OCI-LY7 (cell line): Measurements from ENCODE around the gene RAMP3. TPM values are rescaled to one million over a fixed set of nuclear protein-coding genes. Genes with fewer than 3 reads are reported as not detected.

Experiments
- BruUV-seq: library from RNA; stranded (reverse); fragments of 400-500 nt; replicated peaks from 2 replicates; lab custom pipeline; 2021; lab: Mats Ljungman, UMichigan
- CTCF ChIA-PET: fragments of 300-600 bp; sonication (Branson Sonifier 250); formaldehyde crosslinking; loops from one replicate; lab custom pipeline; 2022; ENCODE audit warnings: antibody characterized with exemption; ENCODE audit not compliant: unreplicated experiment; lab: Charles Lee
- POLR2A ChIA-PET: fragments of 300-600 bp; sonication (Branson Sonifier 250); formaldehyde crosslinking; loops from one replicate; lab custom pipeline; 2022; ENCODE audit warnings: antibody characterized with exemption; lab: Charles Lee
- DNase-seq: peaks from one replicate; pipeline ENCODE4 v3.0.0-alpha.2; 2015; ENCODE audit warnings: low spot score
- H2AFZ ChIP-seq: fragments of 200-600 bp; sonication (generic), shearing (Covaris generic); 2 replicates; pipeline ENCODE4 v1.6.1; 2014; ENCODE audit warnings: mild to moderate bottlenecking, antibody characterized with exemption, low read length, moderate library complexity
- H3K27ac ChIP-seq: fragments of 200-600 bp; sonication (generic); 2 replicates; pipeline ENCODE4 v1.5.1; 2014; ENCODE audit warnings: mixed run types, low read depth, mild to moderate bottlenecking, moderate library complexity, low read length, inconsistent platforms; ENCODE audit not compliant: poor library complexity, severe bottlenecking
- H3K36me3 ChIP-seq: fragments of 200-600 bp; sonication (generic); 2 replicates; pipeline ENCODE4 v1.6.1; 2014; ENCODE audit warnings: mild to moderate bottlenecking, antibody characterized with exemption, low read length, moderate library complexity, mixed read lengths; ENCODE audit not compliant: insufficient read depth
- H3K4me1 ChIP-seq: fragments of 200-600 bp; sonication (generic); 2 replicates; pipeline ENCODE4 v1.5.1; 2014; ENCODE audit warnings: mild to moderate bottlenecking, low read length; ENCODE audit not compliant: insufficient read depth, poor library complexity, severe bottlenecking
- H3K4me2 ChIP-seq: fragments of 200-600 bp; sonication (generic); 2 replicates; pipeline ENCODE4 v1.6.1; 2014; ENCODE audit warnings: mild to moderate bottlenecking, low read length
- H3K4me3 ChIP-seq: fragments of 200-600 bp; sonication (generic); 2 replicates; pipeline ENCODE4 v1.5.1; 2014; ENCODE audit warnings: mild to moderate bottlenecking, low read depth, low read length; ENCODE audit not compliant: poor library complexity, severe bottlenecking
- H3K79me2 ChIP-seq: fragments of 200-600 bp; sonication (generic); 2 replicates; pipeline ENCODE4 v1.6.1; 2016; ENCODE audit warnings: low read depth, mild to moderate bottlenecking, low read length, moderate library complexity, mixed read lengths; ENCODE audit not compliant: insufficient read depth
- H3K9me2 ChIP-seq: fragments of 200-600 bp; sonication (generic); 2 replicates; pipeline ENCODE4 v1.6.1; 2016; ENCODE audit warnings: mild to moderate bottlenecking, low read length, mixed read lengths; ENCODE audit not compliant: insufficient read depth
- H3K9me3 ChIP-seq: fragments of 200-600 bp; sonication (generic); 2 replicates; pipeline ENCODE4 v1.6.1; 2014; ENCODE audit warnings: mild to moderate bottlenecking, mixed run types, low read length, mixed read lengths
- H4K20me1 ChIP-seq: fragments of 200-600 bp; sonication (generic); 2 replicates; pipeline ENCODE4 v1.6.1; 2014; ENCODE audit warnings: mild to moderate bottlenecking, antibody characterized with exemption, low read length, moderate library complexity, mixed read lengths; ENCODE audit not compliant: insufficient read depth
- EZH2phosphoT487 ChIP-seq: fragments of 200-600 bp; sonication (generic); IDR thresholded peaks from 2 replicates; pipeline ENCODE4 v1.6.1; 2018; ENCODE audit warnings: low read depth, borderline replicate concordance, mild to moderate bottlenecking, mixed run types, antibody characterized with exemption, low read length, moderate library complexity, mixed read lengths
- intact Hi-C: fragments of 100-400 bp; cut with micrococcal nuclease; formaldehyde crosslinking; loops from one replicate; pipeline ENCODE4 v1.10.0; 2022; ENCODE audit not compliant: unreplicated experiment
- total RNA-seq, 2 experiments: library from RNA; depleted of rRNA in 1 of 2; stranded (reverse); fragments of >200 nt in 1 of 2; shearing (Covaris generic) in 1 of 2; gene quantifications; 2 replicates each; pipeline ENCODE4 v1.2.3, GENCODE V29; 2014 to 2022
- TF ChIP-seq, protein P1 (sequence below): fragments of 200-600 bp; sonication (generic); conservative IDR thresholded peaks from 2 replicates; pipeline ENCODE4 v1.5.1; 2014; ENCODE audit warnings: mild to moderate bottlenecking, antibody characterized with exemption, low read length, moderate library complexity, mixed read lengths

Gene RAMP3
- total RNA-seq, 2 experiments from 2014 or later, result not detected

DNA sequence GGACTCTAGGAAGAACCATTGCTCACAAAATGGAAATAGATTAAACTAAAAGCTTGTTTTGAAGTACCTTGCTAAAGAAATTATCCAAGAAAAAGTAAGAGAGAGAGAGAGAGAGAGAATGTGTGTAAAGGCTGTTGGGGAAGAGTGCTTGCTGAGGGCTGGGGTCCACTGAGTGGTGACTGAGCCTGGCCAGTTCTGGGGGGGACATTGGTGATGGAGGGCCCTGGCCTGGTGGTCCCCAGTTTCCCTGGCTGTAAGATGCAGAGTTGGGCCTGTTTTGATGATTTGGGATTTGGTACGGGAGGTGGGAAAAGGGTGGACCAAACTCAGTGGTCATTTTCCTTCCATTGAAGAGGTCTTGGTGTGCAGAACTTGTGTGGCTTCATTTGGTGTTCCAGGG, 880 bp downstream of the RAMP3 start:
- CTCF ChIA-PET, result no interaction called here
- BruUV-seq, result no TSS peak
- intact Hi-C loops, result no loop called here
- no peaks in the 10 kb centered on the region for H4K20me1 ChIP-seq
- no peak overlapping the region for H3K4me2 ChIP-seq
- H3K9me2 ChIP-seq, result no peaks in the 10 kb centered on the region
- H3K4me1 ChIP-seq, result peaks cover 1% of the 10 kb centered on the region
- no peaks in the 10 kb centered on the region for H3K9me3 ChIP-seq
- H2AFZ ChIP-seq, result no peak overlapping the region
- POLR2A ChIA-PET, result no interaction called here
- H3K4me3 ChIP-seq, result no peak overlapping the region
- no peaks in the 10 kb centered on the region for H3K36me3 ChIP-seq
- no peak for TF ChIP-seq EZH2phosphoT487
- TF ChIP-seq, protein P1, sequence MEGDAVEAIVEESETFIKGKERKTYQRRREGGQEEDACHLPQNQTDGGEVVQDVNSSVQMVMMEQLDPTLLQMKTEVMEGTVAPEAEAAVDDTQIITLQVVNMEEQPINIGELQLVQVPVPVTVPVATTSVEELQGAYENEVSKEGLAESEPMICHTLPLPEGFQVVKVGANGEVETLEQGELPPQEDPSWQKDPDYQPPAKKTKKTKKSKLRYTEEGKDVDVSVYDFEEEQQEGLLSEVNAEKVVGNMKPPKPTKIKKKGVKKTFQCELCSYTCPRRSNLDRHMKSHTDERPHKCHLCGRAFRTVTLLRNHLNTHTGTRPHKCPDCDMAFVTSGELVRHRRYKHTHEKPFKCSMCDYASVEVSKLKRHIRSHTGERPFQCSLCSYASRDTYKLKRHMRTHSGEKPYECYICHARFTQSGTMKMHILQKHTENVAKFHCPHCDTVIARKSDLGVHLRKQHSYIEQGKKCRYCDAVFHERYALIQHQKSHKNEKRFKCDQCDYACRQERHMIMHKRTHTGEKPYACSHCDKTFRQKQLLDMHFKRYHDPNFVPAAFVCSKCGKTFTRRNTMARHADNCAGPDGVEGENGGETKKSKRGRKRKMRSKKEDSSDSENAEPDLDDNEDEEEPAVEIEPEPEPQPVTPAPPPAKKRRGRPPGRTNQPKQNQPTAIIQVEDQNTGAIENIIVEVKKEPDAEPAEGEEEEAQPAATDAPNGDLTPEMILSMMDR, result no peak
- H3K27ac ChIP-seq, result no peak overlapping the region
- DNase-seq, result no peak
- H3K79me2 ChIP-seq, result no peaks in the 10 kb centered on the region

GRCh38 chr7:45159296-45159695, 1.7 kb downstream of the RAMP3 start:
- Histone ChIP-seq H3K4me2 (no peak overlapping the region), H3K27ac (no peak overlapping the region), H3K79me2 (no peaks in the 10 kb centered on the region), H3K36me3 (no peaks in the 10 kb centered on the region), H3K4me3 (no peak overlapping the region), H4K20me1 (no peaks in the 10 kb centered on the region), H3K4me1 (no peaks in the 10 kb centered on the region), H3K9me3 (no peaks in the 10 kb centered on the region), H2AFZ (no peak overlapping the region), H3K9me2 (no peaks in the 10 kb centered on the region)
- intact Hi-C loops, result no loop called here
- TF ChIP-seq EZH2phosphoT487, result no peak
- TF ChIP-seq, protein P1, result no peak
- DNase-seq, result no peak
- ChIA-PET POLR2A (no interaction called here), CTCF (no interaction called here)
- BruUV-seq, result no TSS peak

DNA sequence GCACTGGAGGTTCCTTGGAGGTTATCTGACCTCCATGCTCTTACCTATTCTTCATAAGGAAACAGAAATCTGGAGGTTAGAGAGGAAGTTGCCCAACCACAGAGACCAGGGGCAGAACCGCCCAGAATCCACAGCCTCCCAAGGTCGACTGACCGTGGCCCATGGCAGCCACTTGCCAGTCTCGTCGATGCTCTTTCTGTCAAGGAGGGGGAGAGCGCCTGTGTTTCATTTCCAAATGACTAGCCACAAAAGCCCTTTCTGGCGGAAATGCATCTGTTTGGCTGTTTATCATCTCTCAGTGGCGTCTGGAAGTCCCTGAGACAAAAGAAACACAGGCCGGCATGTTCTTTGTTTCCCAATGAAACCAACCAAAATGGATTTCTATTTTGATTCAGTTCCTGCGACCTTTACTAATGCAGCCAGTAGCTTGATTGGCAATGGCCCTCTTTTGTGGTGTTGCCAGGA, 2.9 kb downstream of the RAMP3 start:
- Histone ChIP-seq H3K9me3 (no peaks in the 10 kb centered on the region), H3K36me3 (no peaks in the 10 kb centered on the region), H3K4me3 (no peak overlapping the region), H4K20me1 (no peaks in the 10 kb centered on the region), H3K79me2 (no peaks in the 10 kb centered on the region), H2AFZ (no peak overlapping the region), H3K4me1 (no peaks in the 10 kb centered on the region), H3K27ac (no peak overlapping the region), H3K9me2 (no peaks in the 10 kb centered on the region), H3K4me2 (no peak overlapping the region)
- TF ChIP-seq, protein P1, result no peak
- no peak for TF ChIP-seq EZH2phosphoT487
- POLR2A ChIA-PET, result interaction anchor here (0.7 kb wide), 1 partner anchor 11 kb away, joined by 3 read pairs; no protein-coding TSS in a partner anchor
- CTCF ChIA-PET, result no interaction called here
- intact Hi-C loops, result no loop called here
- BruUV-seq, result no TSS peak
- DNase-seq, result no peak
